Gastrocnemius medialis (tissue), 4 donors: Measurements from ENCODE around the gene TMSB10. TPM values are rescaled to one million over a fixed set of nuclear protein-coding genes. Genes with fewer than 3 reads are reported as not detected.

Source experiments
- ATAC-seq, 2 donors: fragments of 150-250 bp; one replicate each; pipeline ENCODE4 v1.9.1; 2016
- DNase-seq, 2 donors: peaks; one replicate each; pipeline ENCODE4 v3.0.0-alpha.2; 2019
- H3K27ac ChIP-seq, 4 donors: fragments of 200-600 bp; sonication (generic); 1 replicate in 1 of 4; 2 replicates in 3 of 4; pipeline ENCODE4 v1.5.1; 2016 to 2018; ENCODE audit warnings: mild to moderate bottlenecking in 2 of 4, moderate library complexity in 1 of 4
- H3K27me3 ChIP-seq, 3 donors: fragments of 200-600 bp; sonication (generic) in 2 of 3; 1 replicate in 1 of 3; 2 replicates in 2 of 3; pipeline versions ENCODE4 v1.5.1 to v1.6.0; 2016 to 2019; ENCODE audit warnings: mild to moderate bottlenecking in 1 of 3, moderate library complexity in 1 of 3
- H3K36me3 ChIP-seq, 2 donors: fragments of 200-600 bp; sonication (generic) in 1 of 2; one replicate each; pipeline ENCODE4 v1.5.1; 2017 to 2018
- H3K4me1 ChIP-seq, 2 donors: fragments of 200-600 bp; sonication (generic) in 1 of 2; one replicate each; pipeline ENCODE4 v1.5.1; 2016 to 2017; ENCODE audit warnings: mild to moderate bottlenecking in 2 of 2
- H3K4me3 ChIP-seq, 4 donors: fragments of 200-600 bp; sonication (generic) in 3 of 4; 1 replicate in 1 of 4; 2 replicates in 3 of 4; pipeline ENCODE4 v1.5.1; 2016 to 2019; ENCODE audit warnings: mild to moderate bottlenecking in 2 of 4
- H3K9me3 ChIP-seq, 3 donors: fragments of 200-600 bp; sonication (generic) in 2 of 3; 1 replicate in 1 of 3; 2 replicates in 2 of 3; pipeline ENCODE4 v1.5.1; 2016 to 2019
- POLR2A ChIP-seq, 2 donors: fragments of 450-650 bp; IDR thresholded peaks; one replicate each; pipeline ENCODE4 v1.6.1; 2017; ENCODE audit warnings: antibody characterized with exemption in 2 of 2, mild to moderate bottlenecking in 2 of 2, moderate library complexity in 2 of 2
- in situ Hi-C, 4 donors: fragments of 200-750 bp; cut with MboI; loops; one replicate each; pipeline versions ENCODE4 v1.15.0 to v1.8.0; 2017; ENCODE audit warnings: low sequenced_read_pairs in 4 of 4
- intact Hi-C: fragments of 100-400 bp; cut with DNase I; formaldehyde crosslinking; loops from one replicate; pipeline ENCODE4 v1.15.1; 2023; ENCODE audit warnings: low total_unique reads
- total RNA-seq, 4 donors: library from RNA; depleted of rRNA; stranded (reverse); fragments of >200 nt; gene quantifications; one replicate each; pipeline versions ENCODE4 v1.1.0 to v1.2.3, GENCODE V29; 2016
- TF ChIP-seq, protein P1 (sequence below), 5 experiments: fragments of 450-650 bp in 3 of 5; fragments of 200-600 bp in 2 of 5; sonication (generic) in 2 of 5; IDR thresholded peaks in 4 of 5; conservative IDR thresholded peaks in 1 of 5; 1 replicate in 4 of 5; 2 replicates in 1 of 5; pipeline ENCODE4 v1.5.1; 2016 to 2019; ENCODE audit warnings: antibody characterized with exemption in 5 of 5, mild to moderate bottlenecking in 3 of 5, moderate library complexity in 3 of 5

The TMSB10 gene
- total RNA-seq, 4 donors from 2014 or later, result 329 to 954 (median 486) TPM

DNA sequence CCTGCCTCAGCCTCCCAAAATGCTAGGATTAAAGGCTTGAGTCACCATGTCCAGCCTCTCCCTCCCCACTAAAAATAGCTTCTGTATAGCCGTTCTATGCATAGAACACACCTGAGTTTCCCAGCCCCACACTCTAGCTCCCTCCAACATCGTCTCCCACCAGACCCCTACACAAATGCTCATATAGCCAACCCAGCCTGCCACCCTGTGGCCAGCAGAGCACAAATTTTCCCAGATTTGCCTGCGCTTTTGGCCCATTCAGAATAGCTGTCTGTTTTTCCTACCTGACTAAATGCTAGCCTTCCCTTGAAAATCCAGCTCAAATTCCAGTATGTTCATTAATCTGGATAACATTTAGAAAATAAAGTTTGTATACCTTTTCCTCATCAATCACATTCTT lies 47.3 kb upstream of the TMSB10 start:
- in situ Hi-C loops, result no loop called here
- ATAC-seq (no peak), DNase-seq (no peak)
- Histone ChIP-seq H3K4me1 (no peaks in the 10 kb centered on the region), H3K27me3 (no peaks in the 10 kb centered on the region), H3K36me3 (no peaks in the 10 kb centered on the region), H3K27ac (no peak overlapping the region), H3K4me3 (no peak overlapping the region), H3K9me3 (no peaks in the 10 kb centered on the region)
- intact Hi-C loops, result no loop called here
- TF ChIP-seq POLR2A (IDR thresholded peaks at IDR 0.05), result no peak
- TF ChIP-seq, protein P1, sequence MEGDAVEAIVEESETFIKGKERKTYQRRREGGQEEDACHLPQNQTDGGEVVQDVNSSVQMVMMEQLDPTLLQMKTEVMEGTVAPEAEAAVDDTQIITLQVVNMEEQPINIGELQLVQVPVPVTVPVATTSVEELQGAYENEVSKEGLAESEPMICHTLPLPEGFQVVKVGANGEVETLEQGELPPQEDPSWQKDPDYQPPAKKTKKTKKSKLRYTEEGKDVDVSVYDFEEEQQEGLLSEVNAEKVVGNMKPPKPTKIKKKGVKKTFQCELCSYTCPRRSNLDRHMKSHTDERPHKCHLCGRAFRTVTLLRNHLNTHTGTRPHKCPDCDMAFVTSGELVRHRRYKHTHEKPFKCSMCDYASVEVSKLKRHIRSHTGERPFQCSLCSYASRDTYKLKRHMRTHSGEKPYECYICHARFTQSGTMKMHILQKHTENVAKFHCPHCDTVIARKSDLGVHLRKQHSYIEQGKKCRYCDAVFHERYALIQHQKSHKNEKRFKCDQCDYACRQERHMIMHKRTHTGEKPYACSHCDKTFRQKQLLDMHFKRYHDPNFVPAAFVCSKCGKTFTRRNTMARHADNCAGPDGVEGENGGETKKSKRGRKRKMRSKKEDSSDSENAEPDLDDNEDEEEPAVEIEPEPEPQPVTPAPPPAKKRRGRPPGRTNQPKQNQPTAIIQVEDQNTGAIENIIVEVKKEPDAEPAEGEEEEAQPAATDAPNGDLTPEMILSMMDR (IDR thresholded peaks at IDR 0.05 in 4 of 5, conservative IDR thresholded peaks at IDR 0.05 in 1 of 5), result no peak

DNA sequence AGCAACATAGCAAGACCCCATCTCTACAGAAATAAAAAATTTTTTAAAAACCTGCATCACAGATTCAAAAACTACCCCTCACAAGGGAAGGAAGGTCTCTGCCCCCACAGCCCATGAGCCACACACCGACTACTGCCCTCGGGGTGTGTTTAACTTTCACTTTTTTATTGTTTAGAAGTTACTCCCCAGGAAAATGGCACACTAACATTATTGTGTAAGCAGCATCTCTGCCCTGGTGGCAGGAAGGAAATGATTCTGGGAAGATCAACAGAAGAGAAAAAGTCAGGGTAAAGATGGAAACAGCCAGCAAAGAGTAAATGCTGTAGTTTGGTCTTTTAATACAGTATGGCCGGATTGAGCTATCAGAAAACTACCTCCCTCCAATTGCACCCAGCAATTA lies 46.5 kb upstream of the TMSB10 start:
- Histone ChIP-seq H3K4me1 (no peaks in the 10 kb centered on the region), H3K36me3 (no peaks in the 10 kb centered on the region), H3K9me3 (no peaks in the 10 kb centered on the region), H3K4me3 (no peak overlapping the region), H3K27me3 (no peaks in the 10 kb centered on the region), H3K27ac (no peak overlapping the region)
- in situ Hi-C loops, result no loop called here
- no peak for TF ChIP-seq POLR2A (IDR thresholded peaks at IDR 0.05)
- TF ChIP-seq, protein P1 (IDR thresholded peaks at IDR 0.05 in 4 of 5, conservative IDR thresholded peaks at IDR 0.05 in 1 of 5), result no peak
- DNase-seq, result no peak
- intact Hi-C loops, result no loop called here
- no peak for ATAC-seq

GRCh38 chr2:84861539-84861938 lies 43.9 kb upstream of the TMSB10 start:
- Histone ChIP-seq H3K9me3 (no peaks in the 10 kb centered on the region), H3K27ac (no peak overlapping the region), H3K4me1 (no peaks in the 10 kb centered on the region), H3K27me3 (no peaks in the 10 kb centered on the region), H3K36me3 (no peaks in the 10 kb centered on the region), H3K4me3 (no peak overlapping the region)
- no peak for DNase-seq
- intact Hi-C loops, result no loop called here
- in situ Hi-C loops, result no loop called here
- TF ChIP-seq, protein P1 (IDR thresholded peaks at IDR 0.05 in 4 of 5, conservative IDR thresholded peaks at IDR 0.05 in 1 of 5), result no peak
- no peak for TF ChIP-seq POLR2A (IDR thresholded peaks at IDR 0.05)
- no peak for ATAC-seq

- no peaks in the 10 kb centered on the region for H3K27me3 ChIP-seq
- intact Hi-C loops, result no loop called here
- TF ChIP-seq, protein P1 (IDR thresholded peaks at IDR 0.05 in 4 of 5, conservative IDR thresholded peaks at IDR 0.05 in 1 of 5), result no peak
- no peak for TF ChIP-seq POLR2A (IDR thresholded peaks at IDR 0.05)
- DNase-seq (no peak), ATAC-seq (no peak)
- in situ Hi-C loops, result no loop called here
- no peaks in the 10 kb centered on the region for H3K36me3 ChIP-seq
- H3K27ac ChIP-seq, result no peak overlapping the region
- H3K9me3 ChIP-seq, result no peaks in the 10 kb centered on the region
- no peak overlapping the region for H3K4me3 ChIP-seq
- no peaks in the 10 kb centered on the region for H3K4me1 ChIP-seq
Measured at GRCh38 chr2:84862006-84862405, 43.5 kb upstream of the TMSB10 start.

DNA sequence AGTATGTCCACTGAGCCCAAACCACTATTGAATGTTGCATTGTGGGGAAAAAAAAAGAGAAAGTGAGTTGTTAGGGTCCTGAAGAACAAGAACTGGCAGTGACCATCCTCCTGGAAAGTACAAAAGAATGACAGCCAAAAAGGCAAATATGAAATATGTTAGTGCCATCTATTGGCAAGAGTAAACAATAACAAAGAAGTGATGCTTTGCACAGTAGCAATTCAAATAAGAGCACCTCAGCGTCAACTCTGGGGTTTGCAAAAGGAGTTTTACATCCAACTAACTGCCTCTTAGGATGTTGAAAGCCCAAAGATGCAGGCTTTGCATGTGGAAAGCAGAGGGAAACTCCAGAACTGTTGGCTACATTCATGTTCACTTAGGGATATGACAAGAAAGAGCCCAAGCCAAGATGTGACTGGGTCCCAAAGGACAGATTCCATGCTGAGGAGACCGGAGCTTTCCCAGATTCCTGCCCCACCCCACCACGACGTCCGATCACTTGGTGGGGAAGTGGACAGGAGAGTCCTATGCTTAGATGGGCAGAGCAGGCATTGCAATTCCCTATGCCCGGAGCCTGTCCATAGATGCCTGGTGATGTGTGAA lies 40.2 kb upstream of the TMSB10 start:
- Histone ChIP-seq H3K27me3 (no peaks in the 10 kb centered on the region), H3K4me1 (no peaks in the 10 kb centered on the region), H3K36me3 (no peaks in the 10 kb centered on the region), H3K27ac (no peak overlapping the region), H3K4me3 (no peak overlapping the region), H3K9me3 (no peaks in the 10 kb centered on the region)
- intact Hi-C loops, result no loop called here
- in situ Hi-C loops, result no loop called here
- DNase-seq (no peak), ATAC-seq (no peak)
- TF ChIP-seq POLR2A (IDR thresholded peaks at IDR 0.05), result no peak
- TF ChIP-seq, protein P1 (IDR thresholded peaks at IDR 0.05 in 4 of 5, conservative IDR thresholded peaks at IDR 0.05 in 1 of 5), result no peak
